Panc1 (cell line): ENCODE data around the gene TOM1L1. TPM values are rescaled to one million over a fixed set of nuclear protein-coding genes. Genes with fewer than 3 reads are reported as not detected.

Source experiments
- ATAC-seq: fragments of 200-7000 bp; cut with Tn5 transposase; 2 replicates; pipeline ENCODE4 v1.9.1; 2020; ENCODE audit warnings: mild to moderate bottlenecking, moderate library complexity
- BruUV-seq: library from RNA; stranded (reverse); fragments of 400-500 nt; replicated peaks from 2 replicates; lab custom pipeline; 2021; lab: Mats Ljungman, UMichigan
- CTCF ChIA-PET: fragments of 300-600 bp; sonication (Branson Sonifier 250); formaldehyde crosslinking; loops from one replicate; lab custom pipeline; 2022; ENCODE audit warnings: antibody characterized with exemption; lab: Charles Lee
- POLR2A ChIA-PET: fragments of 300-600 bp; sonication (Branson Sonifier 250); formaldehyde crosslinking; loops from one replicate; lab custom pipeline; 2022; ENCODE audit warnings: antibody characterized with exemption; lab: Charles Lee
- DNase-seq: peaks from one replicate; pipeline ENCODE4 v3.0.0-alpha.2; 2010; ENCODE audit warnings: low read depth, low spot score
- H3K27ac ChIP-seq: 2 replicates; pipeline ENCODE4 v1.5.1; 2011; ENCODE audit warnings: mild to moderate bottlenecking, low read length, inconsistent platforms
- H3K27me3 ChIP-seq: fragments of 200-500 bp; sonication (Bioruptor generic); 2 replicates; pipeline ENCODE4 v1.6.0; 2014; ENCODE audit warnings: low read length, inconsistent platforms; ENCODE audit not compliant: control insufficient read depth, insufficient read depth
- H3K36me3 ChIP-seq: fragments of 200-500 bp; sonication (Bioruptor generic); 2 replicates; pipeline ENCODE4 v1.5.1; 2014; ENCODE audit warnings: inconsistent platforms, mild to moderate bottlenecking, low read length, moderate library complexity; ENCODE audit not compliant: control insufficient read depth, insufficient read depth
- H3K4me1 ChIP-seq: 2 replicates; pipeline ENCODE4 v1.5.1; 2011; ENCODE audit warnings: inconsistent platforms, mild to moderate bottlenecking, low read length, moderate library complexity; ENCODE audit not compliant: control insufficient read depth, insufficient read depth
- H3K4me3 ChIP-seq, 2 experiments: 2 replicates each; pipeline ENCODE4 v1.5.1; 2011 to 2012; ENCODE audit warnings: low read depth in 2 of 2, low read length in 2 of 2, mild to moderate bottlenecking in 2 of 2, inconsistent platforms in 1 of 2, moderate library complexity in 1 of 2
- H3K9me3 ChIP-seq: fragments of 200-500 bp; sonication (Bioruptor generic); 2 replicates; pipeline ENCODE4 v1.5.1; 2014; ENCODE audit warnings: low read depth, mild to moderate bottlenecking, inconsistent platforms, low read length, moderate library complexity; ENCODE audit not compliant: control insufficient read depth, insufficient read depth
- CTCF ChIP-seq: fragments of 450-650 bp; IDR thresholded peaks from 2 replicates; pipeline ENCODE4 v1.5.1; 2017; ENCODE audit warnings: mild to moderate bottlenecking
- POLR2AphosphoS5 ChIP-seq: IDR thresholded peaks from 2 replicates; pipeline ENCODE4 v1.6.1; 2012; ENCODE audit warnings: mild to moderate bottlenecking, low read depth, low read length, moderate library complexity
- SIN3A ChIP-seq: IDR thresholded peaks from 2 replicates; pipeline ENCODE4 v1.6.1; 2012; ENCODE audit warnings: low read depth, mild to moderate bottlenecking, low read length, moderate library complexity, borderline replicate concordance; ENCODE audit not compliant: insufficient read depth
- TCF7L2 ChIP-seq: IDR thresholded peaks from 2 replicates; pipeline ENCODE4 v1.6.1; 2011; ENCODE audit warnings: mild to moderate bottlenecking, low read depth, low read length, inconsistent platforms
- in situ Hi-C: cut with HindIII; loops from 2 replicates; pipeline ENCODE4 v1.10.0; 2016; ENCODE audit warnings: low sequenced_read_pairs, low pct_unique_long_range_greater_than_20kb
- intact Hi-C: fragments of 100-400 bp; cut with micrococcal nuclease; formaldehyde crosslinking; loops from one replicate; pipeline ENCODE4 v1.10.0; 2022; ENCODE audit not compliant: unreplicated experiment
- total RNA-seq: library from RNA; stranded (reverse); gene quantifications from one replicate; pipeline ENCODE4 v1.2.1, GENCODE V29; 2021; ENCODE audit not compliant: unreplicated experiment
- TF ChIP-seq, protein P1 (sequence below), 2 experiments: IDR thresholded peaks; 2 replicates each; pipeline ENCODE4 v1.6.1; 2011 to 2012; ENCODE audit warnings: low read depth in 2 of 2, control low read depth in 1 of 2, low read length in 1 of 2, mild to moderate bottlenecking in 1 of 2, moderate library complexity in 1 of 2; ENCODE audit not compliant: insufficient read depth in 1 of 2

Gene TOM1L1
- total RNA-seq, 1 experiment from 2014 or later: 53.9 TPM

- no peaks in the 10 kb centered on the region for H3K36me3 ChIP-seq
- H3K9me3 ChIP-seq: no peaks in the 10 kb centered on the region
- POLR2A ChIA-PET: no interaction called here
- H3K27me3 ChIP-seq: no peaks in the 10 kb centered on the region
- in situ Hi-C loops (no loop called here), intact Hi-C loops (no loop called here)
- H3K4me1 ChIP-seq: no peaks in the 10 kb centered on the region
- H3K27ac ChIP-seq: no peak overlapping the region
- H3K4me3 ChIP-seq: no peak overlapping the region
- CTCF ChIA-PET: no interaction called here
- no TSS peak for BruUV-seq
- ATAC-seq: no peak
- no peak for DNase-seq
- no peak for TF ChIP-seq SIN3A
- TF ChIP-seq, protein P1, sequence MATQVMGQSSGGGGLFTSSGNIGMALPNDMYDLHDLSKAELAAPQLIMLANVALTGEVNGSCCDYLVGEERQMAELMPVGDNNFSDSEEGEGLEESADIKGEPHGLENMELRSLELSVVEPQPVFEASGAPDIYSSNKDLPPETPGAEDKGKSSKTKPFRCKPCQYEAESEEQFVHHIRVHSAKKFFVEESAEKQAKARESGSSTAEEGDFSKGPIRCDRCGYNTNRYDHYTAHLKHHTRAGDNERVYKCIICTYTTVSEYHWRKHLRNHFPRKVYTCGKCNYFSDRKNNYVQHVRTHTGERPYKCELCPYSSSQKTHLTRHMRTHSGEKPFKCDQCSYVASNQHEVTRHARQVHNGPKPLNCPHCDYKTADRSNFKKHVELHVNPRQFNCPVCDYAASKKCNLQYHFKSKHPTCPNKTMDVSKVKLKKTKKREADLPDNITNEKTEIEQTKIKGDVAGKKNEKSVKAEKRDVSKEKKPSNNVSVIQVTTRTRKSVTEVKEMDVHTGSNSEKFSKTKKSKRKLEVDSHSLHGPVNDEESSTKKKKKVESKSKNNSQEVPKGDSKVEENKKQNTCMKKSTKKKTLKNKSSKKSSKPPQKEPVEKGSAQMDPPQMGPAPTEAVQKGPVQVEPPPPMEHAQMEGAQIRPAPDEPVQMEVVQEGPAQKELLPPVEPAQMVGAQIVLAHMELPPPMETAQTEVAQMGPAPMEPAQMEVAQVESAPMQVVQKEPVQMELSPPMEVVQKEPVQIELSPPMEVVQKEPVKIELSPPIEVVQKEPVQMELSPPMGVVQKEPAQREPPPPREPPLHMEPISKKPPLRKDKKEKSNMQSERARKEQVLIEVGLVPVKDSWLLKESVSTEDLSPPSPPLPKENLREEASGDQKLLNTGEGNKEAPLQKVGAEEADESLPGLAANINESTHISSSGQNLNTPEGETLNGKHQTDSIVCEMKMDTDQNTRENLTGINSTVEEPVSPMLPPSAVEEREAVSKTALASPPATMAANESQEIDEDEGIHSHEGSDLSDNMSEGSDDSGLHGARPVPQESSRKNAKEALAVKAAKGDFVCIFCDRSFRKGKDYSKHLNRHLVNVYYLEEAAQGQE (IDR thresholded peaks at IDR 0.05; ENCODE audit: insufficient read depth in 1 of 2, low read depth in 2 of 2, low read length in 1 of 2): no peak
- no peak for TF ChIP-seq TCF7L2
- TF ChIP-seq POLR2AphosphoS5: no peak
- no peak for TF ChIP-seq CTCF
Measured at GRCh38 chr17:54888981-54889380, 11.7 kb upstream of the TOM1L1 start.

- POLR2A ChIA-PET: no interaction called here
- intact Hi-C loops (no loop called here), in situ Hi-C loops (no loop called here)
- Histone ChIP-seq H3K4me3 (no peak overlapping the region), H3K36me3 (no peaks in the 10 kb centered on the region), H3K9me3 (no peaks in the 10 kb centered on the region), H3K27me3 (no peaks in the 10 kb centered on the region), H3K4me1 (no peaks in the 10 kb centered on the region), H3K27ac (no peak overlapping the region)
- ATAC-seq: peak; percentile 78
- TF ChIP-seq SIN3A: no peak
- peak; percentile 66 for TF ChIP-seq CTCF
- DNase-seq: no peak
- CTCF ChIA-PET: no interaction called here
- no TSS peak for BruUV-seq
Measured at GRCh38 chr17:54891176-54891821, 9.4 kb upstream of the TOM1L1 start.
